ENCODE data around the gene BAG3. TPM values are rescaled to one million over a fixed set of nuclear protein-coding genes. Genes with fewer than 3 reads are reported as not detected.
A peak's percentile ranks its signal among the peaks of the same experiment; 100 is the strongest.

BAG3 gene
- total RNA-seq, 1 experiment from 2014 or later, result 15.3 TPM

DNA sequence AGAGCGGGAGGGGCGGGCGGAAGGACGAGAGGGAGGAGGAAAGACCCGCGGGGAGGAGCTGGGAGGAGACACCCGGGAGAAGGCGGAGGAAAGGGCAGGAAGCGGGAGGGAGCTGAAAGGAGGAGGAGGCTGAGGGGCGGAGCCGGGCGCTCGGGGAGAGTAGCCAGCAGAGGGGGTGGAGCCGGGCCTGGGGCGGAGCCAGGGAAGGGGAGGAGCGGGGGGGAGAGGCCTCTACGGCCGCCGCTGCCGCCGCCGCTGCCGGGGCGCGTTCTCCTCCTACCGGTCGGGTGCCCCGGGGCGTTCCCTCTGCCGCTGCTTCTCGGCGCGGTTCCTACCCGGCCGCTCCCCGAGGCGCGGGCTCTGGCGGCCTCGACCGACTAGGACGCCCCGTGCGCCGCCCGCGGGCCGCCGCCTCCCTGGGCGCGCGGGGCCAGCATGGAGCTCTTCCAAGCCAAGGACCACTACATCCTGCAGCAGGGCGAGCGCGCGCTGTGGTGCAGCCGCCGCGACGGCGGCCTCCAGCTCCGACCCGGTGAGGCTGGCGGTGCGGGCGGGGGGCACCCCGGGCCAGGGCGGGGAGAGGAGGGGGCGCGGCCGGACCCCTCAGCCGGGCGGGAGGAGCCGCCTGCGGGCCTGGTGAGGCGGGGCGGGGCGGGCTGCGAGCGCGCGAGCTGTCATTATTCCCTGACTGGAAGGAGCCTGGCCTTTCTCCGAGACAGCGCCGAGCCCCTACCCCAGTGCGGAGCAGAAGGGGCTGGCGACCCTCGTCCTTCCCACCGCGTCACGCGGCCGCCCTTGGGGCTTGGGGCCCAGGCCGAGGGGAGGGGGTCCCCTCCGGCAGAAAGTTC, 74.9 kb downstream of the BAG3 start, which contains the start of gene INPP5F:
Gene INPP5F (plus strand): TSS at position 223 of the 848 bp plus-strand sequence. CDS start 213 bp downstream, at position 436.
- DNase-seq (ENCODE audit: low spot score), result peak; percentile 98

DNA sequence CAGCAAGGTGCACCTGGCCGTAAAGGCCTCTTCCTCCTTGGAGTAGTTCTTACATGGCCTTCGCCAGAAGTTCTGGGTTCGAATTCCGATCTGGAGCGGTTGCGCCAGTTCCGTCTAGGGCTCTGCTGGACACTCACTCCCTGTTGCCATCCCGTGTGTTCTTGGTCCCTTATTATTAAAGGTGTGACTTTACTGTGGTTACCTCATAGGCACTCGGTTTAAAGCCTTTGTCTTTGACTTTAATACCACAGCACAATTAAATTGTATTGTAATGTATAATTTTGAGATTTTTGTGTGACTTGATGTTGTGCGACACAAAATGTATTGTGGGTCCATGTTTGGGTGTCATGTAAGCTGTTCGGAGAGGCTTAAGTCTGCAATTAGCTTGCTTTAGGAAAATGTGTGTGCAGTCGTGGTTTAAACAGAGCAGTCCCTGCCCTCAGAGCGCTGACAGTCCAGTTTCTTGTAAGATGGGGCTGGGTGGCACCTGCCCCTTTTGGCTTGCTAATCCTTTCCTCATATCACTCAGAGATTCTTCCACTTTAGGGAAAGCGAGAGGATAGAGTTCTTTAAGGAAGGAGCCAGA, 75.6 kb downstream of the BAG3 start:
- peak; percentile 26 for DNase-seq (ENCODE audit: low spot score)

Other genes with a start within 250 kb of the BAG3 start
- gene RGS10, start 108.7 kb upstream of the BAG3 start, total RNA-seq (2014; rRNA removed; shearing (Covaris generic)), result 2.7 and 4.0 TPM in 2 replicates
- gene TIAL1, start 54.4 kb upstream of the BAG3 start, total RNA-seq (2014; rRNA removed; shearing (Covaris generic)), result 26.6 and 27.0 TPM in 2 replicates
- gene INPP5F, start 74.7 kb downstream of the BAG3 start, total RNA-seq (2014; rRNA removed; shearing (Covaris generic)), result 5.6 and 5.8 TPM in 2 replicates
- 41.2 and 41.7 TPM in 2 replicates for gene MCMBP, start 221.5 kb downstream of the BAG3 start, total RNA-seq (2014; rRNA removed; shearing (Covaris generic))
- gene SEC23IP, start 241.3 kb downstream of the BAG3 start, total RNA-seq (2014; rRNA removed; shearing (Covaris generic)), result 23.7 and 37.1 TPM in 2 replicates